Upper lobe of left lung (tissue), 4 donors: ENCODE measurements around the gene IFT88.

Experiments used
- POLR2A ChIP-seq, 4 donors: fragments of 450-650 bp; IDR thresholded peaks; one replicate each; pipeline ENCODE4 v1.5.1; 2016 to 2017; ENCODE audit warnings: antibody characterized with exemption in 4 of 4, mild to moderate bottlenecking in 2 of 4
- POLR2AphosphoS5 ChIP-seq, 2 donors: sonication (generic); formaldehyde crosslinking; IDR thresholded peaks; one replicate each; pipeline ENCODE4 v1.5.1; 2017; ENCODE audit warnings: antibody characterized with exemption in 2 of 2
- TF ChIP-seq, protein P1 (sequence below), 6 experiments: fragments of 450-650 bp in 4 of 6; fragments of 200-600 bp in 2 of 6; sonication (generic) in 2 of 6; IDR thresholded peaks; one replicate each; pipeline ENCODE4 v1.5.1; 2016 to 2019; ENCODE audit warnings: antibody characterized with exemption in 6 of 6

DNA sequence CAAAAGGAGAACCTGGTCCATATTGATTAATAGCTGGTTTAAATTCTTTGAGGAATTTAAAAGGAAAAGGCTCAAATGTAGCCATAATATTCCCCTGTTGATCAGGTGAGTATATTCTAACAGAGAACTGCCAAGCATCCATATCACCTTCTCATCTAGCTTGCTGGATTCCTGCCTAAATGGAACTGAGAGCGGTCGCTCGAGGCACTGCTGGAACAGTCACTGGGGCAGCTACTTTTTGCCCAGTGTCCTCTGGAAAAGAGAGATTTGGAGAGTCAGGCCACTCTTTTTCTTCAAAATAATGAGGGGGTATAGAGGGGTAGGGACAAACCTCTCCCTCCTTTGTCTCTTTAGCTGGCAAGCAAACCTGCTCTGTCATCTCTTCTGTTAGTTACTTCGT, 117.1 kb downstream of the IFT88 start:
- TF ChIP-seq, protein P1, sequence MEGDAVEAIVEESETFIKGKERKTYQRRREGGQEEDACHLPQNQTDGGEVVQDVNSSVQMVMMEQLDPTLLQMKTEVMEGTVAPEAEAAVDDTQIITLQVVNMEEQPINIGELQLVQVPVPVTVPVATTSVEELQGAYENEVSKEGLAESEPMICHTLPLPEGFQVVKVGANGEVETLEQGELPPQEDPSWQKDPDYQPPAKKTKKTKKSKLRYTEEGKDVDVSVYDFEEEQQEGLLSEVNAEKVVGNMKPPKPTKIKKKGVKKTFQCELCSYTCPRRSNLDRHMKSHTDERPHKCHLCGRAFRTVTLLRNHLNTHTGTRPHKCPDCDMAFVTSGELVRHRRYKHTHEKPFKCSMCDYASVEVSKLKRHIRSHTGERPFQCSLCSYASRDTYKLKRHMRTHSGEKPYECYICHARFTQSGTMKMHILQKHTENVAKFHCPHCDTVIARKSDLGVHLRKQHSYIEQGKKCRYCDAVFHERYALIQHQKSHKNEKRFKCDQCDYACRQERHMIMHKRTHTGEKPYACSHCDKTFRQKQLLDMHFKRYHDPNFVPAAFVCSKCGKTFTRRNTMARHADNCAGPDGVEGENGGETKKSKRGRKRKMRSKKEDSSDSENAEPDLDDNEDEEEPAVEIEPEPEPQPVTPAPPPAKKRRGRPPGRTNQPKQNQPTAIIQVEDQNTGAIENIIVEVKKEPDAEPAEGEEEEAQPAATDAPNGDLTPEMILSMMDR (IDR thresholded peaks at IDR 0.05), result no peak
- TF ChIP-seq POLR2AphosphoS5 (IDR thresholded peaks at IDR 0.05) (no peak), POLR2A (IDR thresholded peaks at IDR 0.05) (no peak)
